Stimulated activated CD4-positive, alpha-beta T cell treated with anti-CD3 and anti-CD28 coated beads, Interleukin-1b, Interleukin-23, amount 100 ng/mL, for 4 hours (primary cell): ENCODE results near the gene MAB21L2.

ENCODE experiments used
- DNase-seq, 2 donors: peaks; one replicate each; pipeline ENCODE4 v3.0.0-alpha.2; 2020; ENCODE audit warnings: low read depth in 2 of 2

MAB21L2 gene

DNA sequence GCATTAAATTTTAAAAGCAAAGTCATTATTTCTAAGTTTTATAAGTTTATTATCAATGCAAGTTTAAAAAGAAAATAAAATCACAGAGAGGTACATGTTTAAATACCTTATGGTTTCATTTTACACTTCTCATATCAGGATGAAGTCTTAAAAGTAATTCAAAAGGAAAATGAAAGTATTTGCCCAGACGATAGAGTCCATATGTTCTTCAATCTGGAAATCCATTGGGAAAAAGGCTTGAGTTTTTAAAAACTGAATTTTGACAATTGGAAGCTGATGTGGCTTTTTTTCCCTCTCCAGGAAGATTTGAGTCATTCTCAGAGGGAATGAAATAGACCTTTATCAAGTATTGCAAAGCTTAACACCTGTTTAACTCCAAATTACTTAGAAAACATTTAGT, 37.1 kb downstream of the MAB21L2 start:
- no peak for DNase-seq

DNA sequence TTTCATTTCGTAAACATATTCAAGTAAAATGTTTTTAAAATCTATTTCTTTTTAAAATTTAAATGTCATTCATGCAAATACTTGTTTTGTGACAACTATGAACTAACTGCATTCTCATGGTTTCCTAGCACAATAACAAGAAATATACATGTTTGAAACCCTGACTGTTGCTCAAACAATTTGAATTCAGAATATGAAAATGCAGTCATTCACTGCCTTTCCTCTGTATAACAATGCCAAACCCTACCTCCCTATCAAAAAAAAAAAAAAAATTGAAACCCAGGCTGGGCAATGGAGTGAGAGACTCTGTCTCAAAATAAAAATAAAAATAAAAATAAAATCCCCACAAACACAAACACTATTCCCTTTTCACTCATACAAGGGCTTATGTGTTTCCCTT, 42.1 kb downstream of the MAB21L2 start:
- no peak for DNase-seq

DNA sequence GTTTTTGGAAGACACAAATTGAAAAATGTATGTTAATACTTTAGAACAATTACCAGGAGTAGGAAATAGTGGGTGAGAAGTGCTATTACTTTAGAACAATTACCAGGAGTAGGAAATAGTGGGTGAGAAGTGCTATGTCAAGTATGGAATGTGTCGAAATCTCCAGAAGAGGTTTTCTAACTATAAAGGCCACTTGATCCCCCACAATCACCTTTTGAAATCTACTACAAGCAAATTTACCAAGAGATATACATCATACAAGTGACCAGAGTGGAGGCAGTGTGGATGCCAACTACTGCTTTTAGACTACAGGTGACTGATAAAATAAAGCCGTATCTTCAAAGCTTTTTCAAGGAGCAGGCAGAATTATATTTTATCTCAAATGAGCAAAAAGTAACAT, 43.1 kb downstream of the MAB21L2 start:
- DNase-seq = no peak

DNA sequence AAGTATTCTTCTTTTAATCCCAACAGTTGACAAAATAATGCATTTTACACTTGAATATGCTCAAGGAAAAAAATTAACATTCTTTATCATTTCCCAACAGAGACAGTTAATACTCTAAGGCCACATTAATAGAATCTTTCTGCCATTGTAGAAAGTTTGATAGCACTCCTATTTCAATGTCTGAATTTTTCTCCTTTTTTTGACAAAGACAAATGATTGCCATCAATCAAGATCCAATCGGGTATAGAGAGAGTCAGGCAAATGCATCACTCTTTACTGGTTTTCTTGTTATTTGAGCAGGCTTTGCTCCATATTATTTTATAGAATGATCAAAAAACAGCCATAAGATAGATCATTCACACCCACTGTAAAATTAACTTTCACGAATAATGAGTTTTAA, 46.1 kb downstream of the MAB21L2 start:
- no peak for DNase-seq

DNA sequence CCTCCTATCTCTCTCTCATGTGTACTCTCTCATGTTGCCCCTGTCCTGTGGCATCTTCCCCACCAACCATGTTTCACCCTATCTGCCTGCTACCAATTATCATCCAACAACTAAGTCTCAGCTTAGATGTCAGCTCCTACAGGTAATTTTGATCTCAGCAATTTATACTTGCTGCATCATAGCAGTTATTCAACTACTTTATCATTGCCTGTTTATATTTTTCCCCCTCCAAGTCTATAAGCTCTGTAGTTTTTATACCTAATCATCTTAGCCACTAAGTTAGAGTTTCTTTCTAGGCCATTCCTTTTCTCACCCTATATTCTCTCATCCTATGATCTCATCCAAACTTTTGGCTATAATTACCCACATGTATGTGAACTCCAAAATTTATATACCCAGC, 50.7 kb downstream of the MAB21L2 start:
- no peak for DNase-seq
